Retinal pigment epithelial cell (primary cell): ENCODE data around the gene CNIH1.
"Not testable (repeated sequence)": the region's sequence is repeated elsewhere in the genome, so short reads cannot be mapped to it uniquely, and the experiment has no call there.

ENCODE experiments used
- DNase-seq: peaks from one replicate; pipeline ENCODE4 v3.0.0-alpha.2; 2010; ENCODE audit warnings: low read depth
- H3K4me3 ChIP-seq: 2 replicates; pipeline ENCODE4 v1.5.1; 2011; ENCODE audit warnings: mild to moderate bottlenecking, low read length, control low read depth, moderate library complexity
- CTCF ChIP-seq: conservative IDR thresholded peaks from 2 replicates; pipeline ENCODE4 v1.5.1; 2011; ENCODE audit warnings: low read depth, low read length, control low read depth, inconsistent platforms

The CNIH1 gene

DNA sequence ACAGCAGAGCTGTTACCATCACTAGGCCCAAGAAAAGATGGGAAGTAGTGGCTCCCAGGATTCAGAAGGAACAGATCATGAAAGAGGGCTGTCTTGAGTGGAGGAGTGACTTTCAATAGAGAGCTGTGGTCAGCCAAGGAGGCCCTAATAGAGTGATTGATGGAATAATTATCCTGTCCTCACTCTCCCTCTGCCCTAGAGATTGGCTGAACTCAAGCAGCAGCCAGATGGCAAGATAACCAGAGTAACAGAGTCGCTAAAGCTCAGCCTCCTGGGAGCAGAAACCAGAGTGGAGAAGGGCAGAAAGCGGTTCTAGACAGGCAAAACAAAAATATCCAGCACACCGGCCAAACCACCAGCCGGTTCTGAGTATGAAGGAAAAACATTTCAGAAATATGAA lies 24.5 kb upstream of the CNIH1 start:
- TF ChIP-seq CTCF, result no peak
- no peak overlapping the region for H3K4me3 ChIP-seq

GRCh38 chr14:54462048-54462447 lies 20.9 kb upstream of the CNIH1 start:
- DNase-seq, result no peak
- H3K4me3 ChIP-seq, result no peak overlapping the region
- no peak for TF ChIP-seq CTCF

More for the DNA sequence above, 24.5 kb upstream of the CNIH1 start:
- no peak for DNase-seq

DNA sequence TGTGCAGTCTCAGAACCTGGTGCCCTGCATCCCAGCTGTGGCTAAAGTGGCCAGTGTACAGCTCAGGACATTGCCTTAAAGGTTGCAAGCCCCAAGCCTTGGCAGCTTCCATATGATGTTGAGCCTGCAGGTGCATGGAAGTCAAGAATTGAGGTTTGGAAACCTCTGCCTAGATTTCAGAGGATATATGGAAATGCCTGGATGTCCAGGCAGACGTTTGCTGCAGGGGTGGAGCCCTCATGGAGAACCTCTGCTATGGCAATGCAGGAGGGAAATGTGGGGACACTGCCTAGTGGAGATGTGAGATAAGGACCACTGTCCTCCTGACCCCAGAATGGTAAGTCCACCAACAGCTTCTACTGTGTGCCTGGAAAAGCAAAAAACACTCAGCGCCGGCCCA lies 17.9 kb upstream of the CNIH1 start:
- no peak for TF ChIP-seq CTCF
- H3K4me3 ChIP-seq, result no peak overlapping the region
- DNase-seq, result no peak

- DNase-seq, H3K4me3 ChIP-seq: not testable (repeated sequence)
Observed at GRCh38 chr14:54458536-54458935, 17.4 kb upstream of the CNIH1 start.

DNA sequence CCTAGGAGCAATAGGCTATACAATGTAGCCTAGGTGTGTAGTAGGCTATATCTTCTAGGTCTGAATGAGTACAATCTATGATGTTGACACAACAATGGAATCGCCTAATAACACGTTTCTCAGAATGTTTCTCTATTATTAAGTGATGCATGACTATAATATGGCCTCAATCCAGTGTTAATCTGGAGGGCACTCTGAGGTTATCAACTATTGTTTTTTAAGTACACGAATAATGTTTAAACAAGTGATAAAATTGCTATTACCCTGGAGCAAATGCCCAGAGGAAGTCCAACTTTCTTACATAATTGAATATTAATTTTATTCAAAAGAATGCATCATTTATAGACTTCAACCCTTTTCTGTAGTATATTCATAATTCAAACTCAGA lies 16.4 kb upstream of the CNIH1 start:
- DNase-seq, result no peak
- H3K4me3 ChIP-seq, result no peak overlapping the region
- TF ChIP-seq CTCF, result no peak

- not testable (repeated sequence) for DNase-seq, H3K4me3 ChIP-seq
Observed at GRCh38 chr14:54456820-54457608, 15.8 kb upstream of the CNIH1 start.

- DNase-seq, result no peak
- no peak overlapping the region for H3K4me3 ChIP-seq
- TF ChIP-seq CTCF, result no peak
Observed at GRCh38 chr14:54455363-54455762, 14.2 kb upstream of the CNIH1 start.

DNA sequence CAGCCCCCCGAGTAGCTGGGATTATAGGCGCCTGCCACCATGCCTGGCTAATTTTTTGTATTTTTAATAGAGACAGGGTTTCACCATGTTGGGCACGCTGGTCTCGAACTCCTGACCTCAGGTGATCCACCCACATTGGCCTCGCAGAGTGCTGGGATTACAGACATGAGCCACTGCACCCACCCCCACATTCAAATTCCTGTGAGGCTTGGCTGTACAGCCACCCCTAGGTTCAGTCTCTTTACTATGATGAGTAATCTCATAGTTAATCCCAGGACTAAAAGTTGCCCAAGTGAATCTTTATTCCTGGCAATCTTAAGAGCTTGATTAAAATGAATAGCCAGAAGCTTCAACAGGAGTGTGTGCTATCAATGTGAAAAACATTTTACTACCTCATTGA lies 12.8 kb upstream of the CNIH1 start:
- H3K4me3 ChIP-seq, DNase-seq: not testable (repeated sequence)

DNA sequence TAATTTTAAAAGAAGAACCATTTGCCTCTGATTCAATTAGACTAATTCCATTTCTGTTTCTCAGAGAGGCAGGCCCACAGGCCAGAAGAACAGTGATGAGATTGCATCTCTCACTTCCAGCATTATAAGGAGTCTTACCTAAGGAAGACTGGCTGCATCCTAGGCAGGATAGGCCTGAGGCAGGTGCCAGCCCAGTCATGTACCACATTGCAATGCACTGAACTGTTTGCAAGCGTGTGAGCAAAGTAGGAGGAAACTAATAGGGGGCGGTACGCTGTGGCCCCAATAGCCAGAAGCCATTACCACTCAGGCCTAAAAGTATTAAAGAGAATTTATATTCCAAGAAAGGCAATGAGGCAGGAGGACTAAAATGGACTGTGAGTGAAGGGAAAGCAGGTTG lies 12.1 kb upstream of the CNIH1 start:
- DNase-seq, result no peak
- no peak overlapping the region for H3K4me3 ChIP-seq
- TF ChIP-seq CTCF, result no peak
